Skeletal muscle tissue (tissue), 4 donors: ENCODE measurements around the gene GFPT2. TPM values are rescaled to one million over a fixed set of nuclear protein-coding genes. Genes with fewer than 3 reads are reported as not detected.

Experiments used
- H3K27ac ChIP-seq: one replicate; pipeline ENCODE4 v1.7.0; 2013; ENCODE audit warnings: mild to moderate bottlenecking, low read depth, low read length, inconsistent platforms
- H3K27me3 ChIP-seq, 3 donors: one replicate each; pipeline ENCODE4 v1.7.0; 2013; ENCODE audit warnings: low read length in 3 of 3; ENCODE audit not compliant: control insufficient read depth in 3 of 3, insufficient read depth in 3 of 3
- H3K36me3 ChIP-seq, 3 donors: one replicate each; pipeline ENCODE4 v1.7.0; 2013; ENCODE audit warnings: low read length in 3 of 3; ENCODE audit not compliant: control insufficient read depth in 3 of 3, insufficient read depth in 3 of 3
- H3K4me1 ChIP-seq, 3 donors: one replicate each; pipeline ENCODE4 v1.7.0; 2013; ENCODE audit warnings: low read length in 3 of 3, mild to moderate bottlenecking in 3 of 3; ENCODE audit not compliant: control insufficient read depth in 3 of 3, insufficient read depth in 3 of 3
- H3K4me3 ChIP-seq, 3 donors: one replicate each; pipeline ENCODE4 v1.7.0; 2013; ENCODE audit warnings: low read length in 3 of 3
- H3K9ac ChIP-seq, 3 donors: one replicate each; pipeline ENCODE4 v1.7.0; 2013; ENCODE audit warnings: low read length in 3 of 3, mild to moderate bottlenecking in 3 of 3, moderate library complexity in 2 of 3, low read depth in 1 of 3
- H3K9me3 ChIP-seq, 3 donors: one replicate each; pipeline ENCODE4 v1.7.0; 2013; ENCODE audit warnings: low read length in 3 of 3; ENCODE audit not compliant: control insufficient read depth in 3 of 3
- total RNA-seq: library from RNA; depleted of rRNA; stranded (reverse); fragments of >200 nt; gene quantifications from one replicate; pipeline ENCODE4 v1.2.3, GENCODE V29; 2014
- donor health status: Osteomylitis.

The GFPT2 gene
- total RNA-seq, 1 donor from 2014 or later, result 9.9 TPM

- Histone ChIP-seq H3K4me3 (peak overlapping the region; percentile 73 to 80 (median 75)), H3K36me3 (no peaks in the 10 kb centered on the region), H3K9me3 (no peaks in the 10 kb centered on the region), H3K9ac (peak overlapping the region; percentile 40 to 60 (median 54)), H3K27me3 (no peaks in the 10 kb centered on the region), H3K4me1 (peaks cover 15% of the 10 kb centered on the region in 3 donors), H3K27ac (no peak overlapping the region)
These were observed 62.4 kb downstream of the GFPT2 start for GRCh38 chr5:180290568-180291233.

- no peak overlapping the region for H3K27ac ChIP-seq
- H3K9me3 ChIP-seq, result no peaks in the 10 kb centered on the region
These were observed 63.2 kb downstream of the GFPT2 start for GRCh38 chr5:180289966-180290365.

GRCh38 chr5:180289433-180289832 lies 63.7 kb downstream of the GFPT2 start:
- peaks cover 15% of the 10 kb centered on the region in 3 donors for H3K4me1 ChIP-seq
- H3K27me3 ChIP-seq, result no peaks in the 10 kb centered on the region
- peaks cover 0 to 9% (median 2%) of the 10 kb centered on the region in 3 donors for H3K36me3 ChIP-seq
- no peak overlapping the region for H3K27ac ChIP-seq
- no peaks in the 10 kb centered on the region for H3K9me3 ChIP-seq
- H3K9ac ChIP-seq, result no peak overlapping the region
- H3K4me3 ChIP-seq, result no peak overlapping the region

More at GRCh38 chr5:180289966-180290365, 63.2 kb downstream of the GFPT2 start:
- Histone ChIP-seq H3K9ac (peak overlapping the region in 1 of 3 donors; percentile 55), H3K27me3 (no peaks in the 10 kb centered on the region), H3K4me1 (peaks cover 15% of the 10 kb centered on the region in 3 donors), H3K36me3 (peaks cover 0 to 5% (median 2%) of the 10 kb centered on the region in 3 donors), H3K4me3 (no peak overlapping the region)

GRCh38 chr5:180287868-180288267 lies 65.3 kb downstream of the GFPT2 start:
- no peaks in the 10 kb centered on the region for H3K9me3 ChIP-seq
- H3K36me3 ChIP-seq, result peaks cover 5 to 14% (median 6%) of the 10 kb centered on the region in 3 donors
- H3K4me3 ChIP-seq, result no peak overlapping the region
- H3K27me3 ChIP-seq, result no peaks in the 10 kb centered on the region
- no peak overlapping the region for H3K27ac ChIP-seq
- peaks cover 8 to 11% (median 9%) of the 10 kb centered on the region in 3 donors for H3K4me1 ChIP-seq
- H3K9ac ChIP-seq, result no peak overlapping the region

GRCh38 chr5:180287404-180287803 lies 65.7 kb downstream of the GFPT2 start:
- Histone ChIP-seq H3K36me3 (peaks cover 9 to 16% (median 10%) of the 10 kb centered on the region in 3 donors), H3K27me3 (no peaks in the 10 kb centered on the region), H3K4me1 (peaks cover 8 to 11% (median 9%) of the 10 kb centered on the region in 3 donors), H3K9me3 (no peaks in the 10 kb centered on the region), H3K9ac (no peak overlapping the region), H3K27ac (no peak overlapping the region), H3K4me3 (no peak overlapping the region)

GRCh38 chr5:180284149-180284548 lies 69.0 kb downstream of the GFPT2 start:
- H3K9ac ChIP-seq, result no peak overlapping the region
- no peaks in the 10 kb centered on the region for H3K4me1 ChIP-seq
- no peak overlapping the region for H3K4me3 ChIP-seq
- H3K9me3 ChIP-seq, result no peaks in the 10 kb centered on the region
- H3K36me3 ChIP-seq, result peaks cover 16 to 31% (median 21%) of the 10 kb centered on the region in 3 donors
- no peak overlapping the region for H3K27ac ChIP-seq
- no peaks in the 10 kb centered on the region for H3K27me3 ChIP-seq

GRCh38 chr5:180283026-180283615 lies 70.0 kb downstream of the GFPT2 start:
- H3K4me1 ChIP-seq, result no peaks in the 10 kb centered on the region
- H3K9ac ChIP-seq, result no peak overlapping the region
- no peak overlapping the region for H3K27ac ChIP-seq
- H3K36me3 ChIP-seq, result peaks cover 18 to 35% (median 24%) of the 10 kb centered on the region in 3 donors
- H3K9me3 ChIP-seq, result no peaks in the 10 kb centered on the region
- no peaks in the 10 kb centered on the region for H3K27me3 ChIP-seq
- H3K4me3 ChIP-seq, result no peak overlapping the region

- H3K9ac ChIP-seq, result no peak overlapping the region
- no peaks in the 10 kb centered on the region for H3K27me3 ChIP-seq
- peaks cover 25 to 39% (median 32%) of the 10 kb centered on the region in 3 donors for H3K36me3 ChIP-seq
- H3K9me3 ChIP-seq, result no peaks in the 10 kb centered on the region
- no peak overlapping the region for H3K27ac ChIP-seq
- no peak overlapping the region for H3K4me3 ChIP-seq
- H3K4me1 ChIP-seq, result no peaks in the 10 kb centered on the region
These were observed 70.9 kb downstream of the GFPT2 start for GRCh38 chr5:180282281-180282680.

- Histone ChIP-seq H3K27ac (no peak overlapping the region), H3K27me3 (no peaks in the 10 kb centered on the region), H3K4me3 (no peak overlapping the region), H3K36me3 (peaks cover 29 to 44% (median 36%) of the 10 kb centered on the region in 3 donors), H3K9me3 (no peaks in the 10 kb centered on the region), H3K9ac (no peak overlapping the region), H3K4me1 (no peaks in the 10 kb centered on the region)
These were observed 71.4 kb downstream of the GFPT2 start for GRCh38 chr5:180281706-180282105.

GRCh38 chr5:180274695-180275094 lies 78.4 kb downstream of the GFPT2 start:
- Histone ChIP-seq H3K9ac (no peak overlapping the region), H3K9me3 (peaks cover 0 to 10% (median 0%) of the 10 kb centered on the region in 3 donors), H3K36me3 (peaks cover 36 to 51% (median 44%) of the 10 kb centered on the region in 3 donors), H3K27me3 (no peaks in the 10 kb centered on the region), H3K4me1 (no peaks in the 10 kb centered on the region), H3K27ac (no peak overlapping the region), H3K4me3 (no peak overlapping the region)
